H1 (cell line): ENCODE data around the gene FHDC1. TPM values are rescaled to one million over a fixed set of nuclear protein-coding genes. Genes with fewer than 3 reads are reported as not detected.

Experiments
- ASH2L ChIP-seq: fragments of 200-600, 300-600 bp; sonication (generic); IDR thresholded peaks from one replicate; pipeline ENCODE4 v1.7.1; 2017; ENCODE audit warnings: low read length
- ATF2 ChIP-seq: IDR thresholded peaks from 2 replicates; pipeline ENCODE4 v1.6.1; 2012; ENCODE audit warnings: low read length, inconsistent platforms
- BACH1 ChIP-seq: IDR thresholded peaks from 2 replicates; pipeline ENCODE4 v1.6.1; 2012; ENCODE audit warnings: low read length, improper control_type of control experiment
- EGR1 ChIP-seq: IDR thresholded peaks from 2 replicates; pipeline ENCODE4 v1.6.1; 2011; ENCODE audit warnings: low read depth, low read length, borderline replicate concordance
- KDM4A ChIP-seq: IDR thresholded peaks from one replicate; pipeline ENCODE4 v1.7.1; 2012; ENCODE audit warnings: low read depth, mild to moderate bottlenecking, moderate library complexity, low read length, inconsistent platforms; ENCODE audit not compliant: severe bottlenecking
- NANOG ChIP-seq: IDR thresholded peaks from 2 replicates; pipeline ENCODE4 v1.6.1; 2011; ENCODE audit warnings: low read length, low read depth, mild to moderate bottlenecking, inconsistent platforms; ENCODE audit not compliant: insufficient read depth, poor library complexity, severe bottlenecking
- POLR2AphosphoS5 ChIP-seq: IDR thresholded peaks from 2 replicates; pipeline ENCODE4 v1.6.1; 2011; ENCODE audit warnings: low read depth, low read length
- RXRA ChIP-seq: IDR thresholded peaks from 2 replicates; pipeline ENCODE4 v1.6.1; 2011; ENCODE audit warnings: low read depth, mild to moderate bottlenecking, low read length, moderate library complexity; ENCODE audit not compliant: insufficient read depth
- SAP30 ChIP-seq: fragments of 300-600 bp; sonication (generic); IDR thresholded peaks from 2 replicates; pipeline ENCODE4 v1.7.1; 2012; ENCODE audit warnings: low read length, moderate library complexity, mild to moderate bottlenecking, inconsistent platforms; ENCODE audit not compliant: insufficient read depth, insufficient replicate concordance
- SP2 ChIP-seq: IDR thresholded peaks from 2 replicates; pipeline ENCODE4 v1.6.1; 2012; ENCODE audit warnings: mild to moderate bottlenecking, low read length, inconsistent platforms
- TAF1 ChIP-seq: IDR thresholded peaks from 2 replicates; pipeline ENCODE4 v1.6.1; 2011; ENCODE audit warnings: mild to moderate bottlenecking, low read depth, low read length
- polyA plus RNA-seq, 7 experiments: library from polyadenylated mRNA; depleted of rRNA in 3 of 7; stranded (reverse) in 5 of 7; unstranded in 2 of 7; fragments of >200 nt in 5 of 7; fragments of 200-250 nt in 2 of 7; gene quantifications; 1 replicate in 5 of 7; 2 replicates in 1 of 7; 4 replicates in 1 of 7; pipeline versions ENCODE4 v1.2.1 to v1.2.3, GENCODE V29; 2011 to 2013; ENCODE audit warnings: missing spikeins in 2 of 7, mixed read lengths in 2 of 7
- total RNA-seq: library from RNA; stranded (reverse); fragmentation: NEBNext Ultra II Directional; extraction: Animal tissue kit (Norgen Biotek cat#: 25700); gene quantifications from 2 replicates; pipeline ENCODE4 v1.2.1, GENCODE V29; 2021

FHDC1 gene
- total and polyA plus RNA-seq, 2 of the 8 experiments (the other 6 are each of a cell fraction or from before 2014, with no cell fraction given): 6.4 to 28.6 TPM

GRCh38 chr4:152997771-152998487, 61.8 kb downstream of the FHDC1 start (continued):
- TF ChIP-seq ATF2 (no peak), ASH2L (no peak), POLR2AphosphoS5 (no peak), SP2 (no peak), BACH1 (no peak), TAF1 (no peak), EGR1 (no peak), KDM4A (no peak), NANOG (no peak), RXRA (no peak), SAP30 (no peak)
